Astrocyte (in vitro differentiated cells and primary cell): ENCODE data around the gene PGLYRP4. TPM values are rescaled to one million over a fixed set of nuclear protein-coding genes. Genes with fewer than 3 reads are reported as not detected.

Experiments
- DNase-seq: peaks from one replicate; pipeline ENCODE4 v3.0.0-alpha.2; 2010; ENCODE audit warnings: low read depth
- FAIRE-seq: peaks from 2 replicates; lab custom pipeline; 2011; peaks lifted over from hg19 to GRCh38; lab: Jason Lieb, UNC
- H2AFZ ChIP-seq: 2 replicates; pipeline ENCODE4 v1.6.0; 2012; ENCODE audit warnings: low read depth, low read length, inconsistent platforms
- H3K27ac ChIP-seq: 2 replicates; pipeline ENCODE4 v1.5.1; 2011; ENCODE audit warnings: low read depth, low read length, inconsistent platforms
- H3K27me3 ChIP-seq: 2 replicates; pipeline ENCODE4 v1.6.0; 2011; ENCODE audit warnings: low read length, inconsistent platforms; ENCODE audit not compliant: insufficient read depth
- H3K36me3 ChIP-seq: 2 replicates; pipeline ENCODE4 v1.5.1; 2011; ENCODE audit warnings: low read length, inconsistent platforms; ENCODE audit not compliant: insufficient read depth
- H3K4me1 ChIP-seq: 2 replicates; pipeline ENCODE4 v1.5.1; 2011; ENCODE audit warnings: low read length, inconsistent platforms; ENCODE audit not compliant: insufficient read depth
- H3K4me2 ChIP-seq: 2 replicates; pipeline ENCODE4 v1.6.0; 2012; ENCODE audit warnings: low read length, inconsistent platforms
- H3K4me3 ChIP-seq: 2 replicates; pipeline ENCODE4 v1.5.1; 2011; ENCODE audit warnings: low read depth, mild to moderate bottlenecking, low read length, inconsistent platforms; ENCODE audit not compliant: insufficient read depth
- H3K79me2 ChIP-seq: 2 replicates; pipeline ENCODE4 v1.6.0; 2012; ENCODE audit warnings: mild to moderate bottlenecking, low read length, inconsistent platforms; ENCODE audit not compliant: insufficient read depth
- H3K9ac ChIP-seq: 2 replicates; pipeline ENCODE4 v1.6.0; 2012; ENCODE audit warnings: mild to moderate bottlenecking, low read length, inconsistent platforms
- H3K9me3 ChIP-seq: 2 replicates; pipeline ENCODE4 v1.5.1; 2012; ENCODE audit warnings: low read depth, mild to moderate bottlenecking, low read length, inconsistent platforms; ENCODE audit not compliant: insufficient read depth
- H4K20me1 ChIP-seq: 2 replicates; pipeline ENCODE4 v1.6.0; 2012; ENCODE audit warnings: low read length, inconsistent platforms; ENCODE audit not compliant: insufficient read depth
- H3K27ac Mint-ChIP-seq: one replicate; pipeline ENCODE4 v1.8.0; 2021; ENCODE audit warnings: mild to moderate bottlenecking, mixed read lengths; ENCODE audit not compliant: unreplicated experiment
- H3K27me3 Mint-ChIP-seq: one replicate; pipeline ENCODE4 v1.8.0; 2021; ENCODE audit warnings: low read depth, mixed read lengths; ENCODE audit not compliant: unreplicated experiment
- H3K36me3 Mint-ChIP-seq: one replicate; pipeline ENCODE4 v1.8.0; 2021; ENCODE audit warnings: low read depth, mixed read lengths; ENCODE audit not compliant: unreplicated experiment
- H3K4me1 Mint-ChIP-seq: one replicate; pipeline ENCODE4 v1.8.0; 2021; ENCODE audit warnings: low read depth, mixed read lengths; ENCODE audit not compliant: unreplicated experiment
- H3K4me3 Mint-ChIP-seq: one replicate; pipeline ENCODE4 v1.8.0; 2021; ENCODE audit warnings: mild to moderate bottlenecking, moderate library complexity, mixed read lengths; ENCODE audit not compliant: unreplicated experiment
- H3K9me3 Mint-ChIP-seq: one replicate; pipeline ENCODE4 v1.8.0; 2021; ENCODE audit warnings: mild to moderate bottlenecking, mixed read lengths; ENCODE audit not compliant: unreplicated experiment
- CTCF ChIP-seq: IDR thresholded peaks from 2 replicates; pipeline ENCODE4 v1.5.1; 2011; ENCODE audit warnings: low read depth, mild to moderate bottlenecking, inconsistent platforms, low read length, moderate library complexity; ENCODE audit not compliant: insufficient read depth
- EZH2 ChIP-seq: IDR thresholded peaks from 2 replicates; pipeline ENCODE4 v1.6.1; 2012; ENCODE audit warnings: mild to moderate bottlenecking, low read length, inconsistent platforms; ENCODE audit not compliant: insufficient read depth
- total RNA-seq: library from RNA; stranded (reverse); gene quantifications from 2 replicates; pipeline ENCODE4 v1.2.1, GENCODE V29; 2021

The PGLYRP4 gene
- total RNA-seq, 1 donor from 2014 or later, result not detected

GRCh38 chr1:153343811-153344717 lies 4.6 kb downstream of the PGLYRP4 start:
- FAIRE-seq (no peak), DNase-seq (no peak)
- H3K79me2 ChIP-seq, result no peaks in the 10 kb centered on the region
- no peak for TF ChIP-seq EZH2
- TF ChIP-seq CTCF, result no peak
- Mint-ChIP-seq H3K27me3 (peaks cover 37% of the 10 kb centered on the region), H3K9me3 (no peaks in the 10 kb centered on the region), H3K4me3 (no peak overlapping the region), H3K36me3 (no peaks in the 10 kb centered on the region), H3K27ac (no peak overlapping the region), H3K4me1 (peaks cover 12% of the 10 kb centered on the region)
- no peaks in the 10 kb centered on the region for H3K9me3 ChIP-seq
- H2AFZ ChIP-seq, result no peak overlapping the region
- H3K4me3 ChIP-seq, result no peak overlapping the region
- H3K27me3 ChIP-seq, result peaks cover under 1% of the 10 kb centered on the region
- no peaks in the 10 kb centered on the region for H3K36me3 ChIP-seq
- no peak overlapping the region for H3K9ac ChIP-seq
- no peak overlapping the region for H3K4me2 ChIP-seq
- H4K20me1 ChIP-seq, result no peaks in the 10 kb centered on the region
- H3K4me1 ChIP-seq, result no peaks in the 10 kb centered on the region
- no peak overlapping the region for H3K27ac ChIP-seq

- Histone ChIP-seq H3K27ac (no peak overlapping the region), H4K20me1 (no peaks in the 10 kb centered on the region), H2AFZ (no peak overlapping the region), H3K4me2 (no peak overlapping the region), H3K27me3 (no peaks in the 10 kb centered on the region), H3K4me1 (no peaks in the 10 kb centered on the region), H3K9ac (no peak overlapping the region), H3K4me3 (no peak overlapping the region), H3K36me3 (no peaks in the 10 kb centered on the region), H3K79me2 (no peaks in the 10 kb centered on the region), H3K9me3 (no peaks in the 10 kb centered on the region)
- Mint-ChIP-seq H3K36me3 (no peaks in the 10 kb centered on the region), H3K9me3 (peaks cover under 1% of the 10 kb centered on the region), H3K27me3 (peaks cover 37% of the 10 kb centered on the region), H3K4me1 (peaks cover 15% of the 10 kb centered on the region), H3K27ac (no peak overlapping the region), H3K4me3 (no peak overlapping the region)
- DNase-seq (no peak), FAIRE-seq (no peak)
- TF ChIP-seq CTCF (no peak), EZH2 (no peak)
Observed at GRCh38 chr1:153343040-153343681, 5.5 kb downstream of the PGLYRP4 start.
